T-helper 17 cell (primary cell): Measurements from ENCODE around the gene PYDC1. TPM values are rescaled to one million over a fixed set of nuclear protein-coding genes. Genes with fewer than 3 reads are reported as not detected.

ENCODE experiments used
- ATAC-seq: fragments of 150-1000 bp; cut with Tn5 transposase; 2 replicates; pipeline ENCODE4 v1.10.0; 2021; ENCODE audit warnings: mild to moderate bottlenecking, moderate library complexity
- DNase-seq, 3 donors: peaks; one replicate each; pipeline versions ENCODE4 v3.0.0 to v3.0.0-alpha.2; 2020 to 2021
- H3K9me3 ChIP-seq: one replicate; pipeline ENCODE4 v1.7.0; 2013; ENCODE audit warnings: low read length, mild to moderate bottlenecking; ENCODE audit not compliant: control insufficient read depth, poor library complexity, severe bottlenecking
- H3K27ac Mint-ChIP-seq: one replicate; pipeline ENCODE4 v1.8.0; 2022; ENCODE audit warnings: mild to moderate bottlenecking, moderate library complexity, mixed read lengths
- H3K27me3 Mint-ChIP-seq: one replicate; pipeline ENCODE4 v1.8.0; 2022; ENCODE audit warnings: mixed read lengths
- H3K36me3 Mint-ChIP-seq: one replicate; pipeline ENCODE4 v1.8.0; 2022; ENCODE audit warnings: low read depth, mixed read lengths
- H3K4me1 Mint-ChIP-seq: one replicate; pipeline ENCODE4 v1.8.0; 2022; ENCODE audit warnings: mild to moderate bottlenecking, mixed read lengths
- H3K4me3 Mint-ChIP-seq: one replicate; pipeline ENCODE4 v1.8.0; 2022; ENCODE audit warnings: mild to moderate bottlenecking, moderate library complexity, mixed read lengths
- total RNA-seq, 4 donors: library from RNA in 2 of 4; stranded (reverse) in 2 of 4; gene quantifications; one replicate each; pipeline ENCODE4 v1.2.3 and lab custom pipeline; 2022 to 2026

PYDC1 gene
- total RNA-seq, 2 donors from 2014 or later: not detected

DNA sequence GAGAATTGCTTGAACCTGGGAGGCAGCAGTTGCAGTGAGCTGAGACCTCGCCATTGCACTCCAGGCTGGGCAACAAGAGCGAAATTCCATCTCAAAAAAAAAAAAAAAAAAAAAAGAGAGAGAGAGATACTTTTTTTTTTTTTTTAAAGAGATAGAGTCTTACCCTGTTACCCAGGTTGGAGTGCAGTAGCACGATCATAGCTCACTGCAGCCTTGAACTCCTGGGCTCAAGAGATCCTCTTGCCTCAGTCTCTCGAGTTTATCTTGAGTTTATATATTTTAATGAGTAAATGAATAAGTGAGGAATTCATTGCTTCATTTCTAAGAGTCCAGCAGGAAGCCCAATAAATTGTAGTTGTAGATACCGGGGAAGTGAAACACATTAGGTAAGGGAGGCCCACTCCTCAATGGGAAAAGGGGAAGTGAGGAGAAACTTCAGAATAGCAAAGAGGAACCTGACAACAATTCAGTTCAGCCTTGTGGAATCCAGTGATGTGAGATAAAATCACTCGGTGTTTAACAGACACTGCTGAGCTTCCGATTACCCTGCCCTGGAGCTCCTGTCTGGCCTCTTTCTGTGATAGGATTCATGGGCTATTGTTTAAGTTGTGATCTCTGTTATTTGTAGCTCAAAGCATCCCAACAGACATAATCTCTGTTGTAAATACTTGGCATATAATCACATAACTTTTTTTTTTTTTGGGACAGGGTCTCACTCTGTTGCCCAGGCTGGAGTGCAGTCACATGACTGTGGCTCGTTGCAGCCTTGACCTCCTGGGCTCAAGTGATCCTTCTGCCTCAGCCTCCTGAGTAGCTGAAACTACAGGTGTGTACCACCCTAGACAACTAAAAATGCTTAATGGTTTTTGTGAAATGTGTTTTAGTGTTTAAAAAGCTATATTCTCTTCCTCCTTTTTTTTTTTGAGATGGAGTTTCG is 27.1 kb upstream of the PYDC1 start:
- DNase-seq (no peak), ATAC-seq (peak; percentile 57)
- H3K27ac Mint-ChIP-seq: no peak overlapping the region

DNA sequence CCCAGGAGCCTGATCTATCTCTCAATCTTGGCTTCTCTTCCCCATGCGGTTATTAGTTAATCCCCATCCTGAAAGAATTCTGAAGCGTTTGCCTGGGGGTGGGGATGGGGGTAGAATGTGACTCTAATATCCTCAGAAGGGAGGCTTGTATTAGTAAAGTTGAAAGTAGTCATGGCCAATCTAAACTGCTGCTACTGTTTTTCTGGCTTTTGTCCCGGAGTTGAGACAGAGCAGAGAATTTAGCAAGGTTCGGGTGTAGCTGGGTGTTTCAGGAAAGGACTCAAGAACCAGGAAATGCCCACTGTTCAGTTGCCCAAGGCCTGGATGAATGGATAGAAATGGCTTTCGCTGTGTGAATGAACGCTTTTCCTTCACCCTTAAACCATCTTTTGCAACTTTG is 25.3 kb upstream of the PYDC1 start:
- no peaks in the 10 kb centered on the region for H3K4me1 Mint-ChIP-seq
- DNase-seq (no peak), ATAC-seq (no peak)
- H3K9me3 ChIP-seq: no peaks in the 10 kb centered on the region
- no peak overlapping the region for H3K27ac Mint-ChIP-seq
- no peaks in the 10 kb centered on the region for H3K36me3 Mint-ChIP-seq
- no peaks in the 10 kb centered on the region for H3K27me3 Mint-ChIP-seq
- no peak overlapping the region for H3K4me3 Mint-ChIP-seq

More for the DNA sequence above, 27.1 kb upstream of the PYDC1 start:
- H3K4me3 Mint-ChIP-seq: no peak overlapping the region
- no peaks in the 10 kb centered on the region for H3K36me3 Mint-ChIP-seq
- H3K4me1 Mint-ChIP-seq: no peaks in the 10 kb centered on the region
- no peaks in the 10 kb centered on the region for H3K9me3 ChIP-seq
- peaks cover 5% of the 10 kb centered on the region for H3K27me3 Mint-ChIP-seq

DNA sequence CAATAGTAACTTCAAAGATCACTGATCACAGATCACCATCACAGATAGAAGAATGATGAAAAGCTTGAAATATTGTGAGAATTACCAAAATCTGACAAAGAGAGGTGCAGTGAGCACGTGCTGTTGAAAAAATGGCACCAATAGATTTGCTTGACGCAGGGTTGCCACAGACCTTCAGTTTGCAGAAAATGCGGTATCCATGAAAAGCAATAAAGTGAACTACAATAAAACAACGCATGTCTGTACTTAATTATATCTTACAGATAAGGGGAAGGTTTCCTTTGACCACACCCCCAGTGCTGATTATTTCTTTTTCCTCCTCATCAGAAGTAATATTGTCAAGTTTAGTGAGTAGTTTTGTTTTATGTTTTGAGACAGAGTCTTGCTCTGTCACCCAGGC is 21.1 kb upstream of the PYDC1 start:
- Mint-ChIP-seq H3K4me3 (no peak overlapping the region), H3K4me1 (peaks cover 4% of the 10 kb centered on the region), H3K27me3 (no peaks in the 10 kb centered on the region), H3K36me3 (no peaks in the 10 kb centered on the region), H3K27ac (no peak overlapping the region)
- DNase-seq: no peak
- no peak for ATAC-seq
- no peaks in the 10 kb centered on the region for H3K9me3 ChIP-seq

DNA sequence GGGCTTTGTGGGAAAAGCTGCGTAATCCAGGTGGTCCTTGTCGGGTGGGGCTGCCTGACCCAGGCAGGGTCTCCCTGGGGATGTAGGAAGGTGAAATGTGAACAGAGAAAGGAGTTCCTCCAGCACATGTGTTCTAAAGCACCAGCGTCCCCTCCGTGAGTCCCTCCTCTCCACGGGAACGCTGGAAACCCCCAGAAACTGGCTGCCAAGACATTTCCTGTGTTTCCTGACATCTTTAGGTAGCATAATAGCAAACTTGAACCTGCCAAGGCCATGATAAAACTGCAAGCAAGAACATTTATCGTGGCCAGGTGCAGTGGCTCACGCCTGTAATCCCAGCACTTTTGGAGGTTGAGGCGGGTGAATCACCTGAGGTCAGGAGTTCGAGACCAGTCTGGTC is 12.6 kb upstream of the PYDC1 start:
- Mint-ChIP-seq H3K4me1 (no peaks in the 10 kb centered on the region), H3K27ac (no peak overlapping the region), H3K4me3 (no peak overlapping the region), H3K36me3 (no peaks in the 10 kb centered on the region), H3K27me3 (no peaks in the 10 kb centered on the region)
- DNase-seq (no peak), ATAC-seq (no peak)
- H3K9me3 ChIP-seq: no peaks in the 10 kb centered on the region

DNA sequence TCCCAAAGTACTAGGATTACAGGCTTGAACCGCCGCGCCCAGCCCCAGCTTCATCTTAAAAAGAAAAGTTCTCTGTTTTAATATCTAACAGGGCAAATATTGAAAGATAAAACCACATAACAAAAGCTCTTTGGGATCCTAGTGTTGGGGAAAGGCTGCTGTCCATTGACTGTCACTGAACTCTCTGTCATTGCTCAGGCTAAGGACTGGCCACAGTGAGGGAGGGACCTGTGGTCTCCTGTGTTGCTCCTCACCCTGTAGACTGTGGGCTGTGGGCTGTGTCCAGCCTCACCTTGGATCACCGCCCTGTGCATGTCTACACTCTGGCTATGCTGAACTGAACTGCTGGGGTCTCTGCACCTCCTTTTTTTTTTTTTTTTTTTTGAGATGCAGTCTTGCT is 11.3 kb upstream of the PYDC1 start:
- H3K9me3 ChIP-seq: no peaks in the 10 kb centered on the region
- Mint-ChIP-seq H3K36me3 (no peaks in the 10 kb centered on the region), H3K27me3 (no peaks in the 10 kb centered on the region), H3K4me1 (no peaks in the 10 kb centered on the region), H3K27ac (no peak overlapping the region), H3K4me3 (no peak overlapping the region)
- DNase-seq (no peak), ATAC-seq (no peak)

DNA sequence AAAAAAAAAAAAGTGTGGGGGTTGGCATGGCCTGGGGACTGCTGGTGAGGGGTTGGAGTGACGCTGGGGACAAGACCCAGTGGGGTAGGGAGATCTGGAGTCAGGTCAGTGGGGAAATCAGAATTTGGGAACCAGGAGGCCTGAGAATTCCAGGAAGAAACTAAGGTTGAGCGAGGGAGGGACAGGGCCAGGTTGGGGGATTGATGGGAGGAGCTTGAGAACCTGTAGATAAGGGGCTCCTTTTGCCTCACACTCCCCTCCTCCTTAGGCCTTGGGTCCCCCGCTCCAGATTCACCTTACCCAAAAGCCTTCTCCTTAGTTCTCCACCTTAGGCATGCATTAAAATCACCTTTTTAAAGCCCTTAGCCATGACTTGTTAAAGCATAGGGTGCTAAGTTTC is 8.3 kb upstream of the PYDC1 start:
- no peaks in the 10 kb centered on the region for H3K9me3 ChIP-seq
- peak overlapping the region; percentile 19 for H3K27ac Mint-ChIP-seq
- ATAC-seq (no peak), DNase-seq (no peak)
- peaks cover 10% of the 10 kb centered on the region for H3K27me3 Mint-ChIP-seq
- no peaks in the 10 kb centered on the region for H3K4me1 Mint-ChIP-seq
- no peak overlapping the region for H3K4me3 Mint-ChIP-seq
- peaks cover 9% of the 10 kb centered on the region for H3K36me3 Mint-ChIP-seq

DNA sequence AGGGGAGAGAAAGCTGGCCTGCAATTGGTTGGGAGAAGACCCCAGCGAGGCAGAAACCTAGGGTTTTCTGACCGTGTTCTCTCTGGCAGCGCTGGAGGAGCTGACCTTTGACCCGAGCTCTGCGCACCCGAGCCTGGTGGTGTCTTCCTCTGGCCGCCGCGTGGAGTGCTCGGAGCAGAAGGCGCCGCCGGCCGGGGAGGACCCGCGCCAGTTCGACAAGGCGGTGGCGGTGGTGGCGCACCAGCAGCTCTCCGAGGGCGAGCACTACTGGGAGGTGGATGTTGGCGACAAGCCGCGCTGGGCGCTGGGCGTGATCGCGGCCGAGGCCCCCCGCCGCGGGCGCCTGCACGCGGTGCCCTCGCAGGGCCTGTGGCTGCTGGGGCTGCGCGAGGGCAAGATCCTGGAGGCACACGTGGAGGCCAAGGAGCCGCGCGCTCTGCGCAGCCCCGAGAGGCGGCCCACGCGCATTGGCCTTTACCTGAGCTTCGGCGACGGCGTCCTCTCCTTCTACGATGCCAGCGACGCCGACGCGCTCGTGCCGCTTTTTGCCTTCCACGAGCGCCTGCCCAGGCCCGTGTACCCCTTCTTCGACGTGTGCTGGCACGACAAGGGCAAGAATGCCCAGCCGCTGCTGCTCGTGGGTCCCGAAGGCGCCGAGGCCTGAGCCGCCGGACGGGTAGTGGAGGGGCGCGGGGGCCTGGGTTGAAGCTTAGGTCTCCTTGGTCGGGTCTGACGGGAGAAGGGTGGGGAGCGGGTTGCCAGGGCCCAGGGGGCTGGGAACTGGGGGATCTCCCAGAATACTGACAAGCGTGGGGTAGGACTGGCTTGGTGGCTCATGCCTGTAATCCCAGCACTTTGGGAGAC is 7.4 kb upstream of the PYDC1 start:
- Mint-ChIP-seq H3K36me3 (peaks cover 9% of the 10 kb centered on the region), H3K4me1 (no peaks in the 10 kb centered on the region), H3K27me3 (peaks cover 11% of the 10 kb centered on the region), H3K4me3 (no peak overlapping the region), H3K27ac (no peak overlapping the region)
- ATAC-seq (no peak), DNase-seq (no peak)
- no peaks in the 10 kb centered on the region for H3K9me3 ChIP-seq

DNA sequence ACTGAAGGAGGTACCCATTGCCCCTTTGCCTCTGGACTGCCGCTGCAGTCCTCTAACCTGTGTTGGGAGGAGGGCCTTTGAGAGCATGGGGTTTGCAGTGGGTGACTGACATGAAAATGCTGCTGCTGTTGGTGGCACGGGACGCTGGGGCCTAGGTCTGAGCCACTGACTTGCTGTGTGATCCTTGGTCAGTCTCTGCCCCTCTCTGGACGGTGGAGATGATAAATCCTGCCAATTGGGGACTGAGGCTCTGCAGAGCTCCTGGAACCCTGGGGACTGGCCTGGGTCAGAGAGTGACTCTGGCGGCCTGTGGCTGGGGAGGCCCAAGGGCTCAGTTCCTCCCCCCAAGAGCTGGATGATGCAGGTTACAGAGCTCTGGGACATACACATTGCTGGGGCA is 6.1 kb upstream of the PYDC1 start:
- ATAC-seq: no peak
- DNase-seq: no peak
- H3K27ac Mint-ChIP-seq: no peak overlapping the region
- no peaks in the 10 kb centered on the region for H3K4me1 Mint-ChIP-seq
- H3K9me3 ChIP-seq: no peaks in the 10 kb centered on the region
- peaks cover 9% of the 10 kb centered on the region for H3K36me3 Mint-ChIP-seq
- peaks cover 24% of the 10 kb centered on the region for H3K27me3 Mint-ChIP-seq
- H3K4me3 Mint-ChIP-seq: no peak overlapping the region

DNA sequence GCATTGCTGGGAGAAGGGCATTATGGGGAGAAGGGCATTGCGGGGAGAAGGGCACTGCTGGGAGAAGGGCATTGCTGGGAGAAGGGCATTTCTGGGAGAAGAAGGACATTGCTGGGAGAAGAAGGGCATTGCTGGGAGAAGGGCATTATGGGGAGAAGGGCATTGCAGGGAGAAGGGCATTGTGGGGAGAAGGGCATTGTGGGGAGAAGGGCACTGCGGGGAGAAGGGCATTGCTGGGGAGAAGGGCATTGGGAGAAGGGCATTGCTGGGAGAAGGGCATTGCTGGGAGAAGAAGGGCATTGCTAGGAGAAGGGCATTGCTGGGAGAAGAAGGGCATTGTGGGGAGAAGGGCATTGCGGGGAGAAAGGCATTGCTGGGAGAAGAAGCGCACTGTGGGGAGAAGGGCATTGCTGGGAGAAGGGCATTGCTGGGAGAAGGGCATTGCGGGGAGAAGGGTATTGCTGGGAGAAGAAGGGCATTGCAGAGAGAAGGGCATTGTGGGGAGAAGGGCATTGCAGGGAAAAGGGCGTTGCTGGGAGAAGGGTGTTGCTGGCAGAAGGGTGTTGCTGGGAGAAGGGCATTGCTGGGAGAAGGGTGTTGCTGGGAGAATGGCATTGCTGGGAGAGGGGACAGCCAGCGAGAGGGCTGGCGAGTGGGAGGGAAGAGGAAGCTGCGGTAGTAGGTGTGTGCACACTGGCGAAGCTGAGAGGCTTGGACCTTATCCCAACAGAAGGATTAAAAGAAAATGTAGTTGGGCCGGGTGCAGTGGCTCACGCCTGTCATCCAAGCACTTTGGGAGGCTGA is 4.6 kb upstream of the PYDC1 start:
- H3K27ac Mint-ChIP-seq: no peak overlapping the region
- H3K4me1 Mint-ChIP-seq: peaks cover 4% of the 10 kb centered on the region
- peaks cover 9% of the 10 kb centered on the region for H3K36me3 Mint-ChIP-seq

DNA sequence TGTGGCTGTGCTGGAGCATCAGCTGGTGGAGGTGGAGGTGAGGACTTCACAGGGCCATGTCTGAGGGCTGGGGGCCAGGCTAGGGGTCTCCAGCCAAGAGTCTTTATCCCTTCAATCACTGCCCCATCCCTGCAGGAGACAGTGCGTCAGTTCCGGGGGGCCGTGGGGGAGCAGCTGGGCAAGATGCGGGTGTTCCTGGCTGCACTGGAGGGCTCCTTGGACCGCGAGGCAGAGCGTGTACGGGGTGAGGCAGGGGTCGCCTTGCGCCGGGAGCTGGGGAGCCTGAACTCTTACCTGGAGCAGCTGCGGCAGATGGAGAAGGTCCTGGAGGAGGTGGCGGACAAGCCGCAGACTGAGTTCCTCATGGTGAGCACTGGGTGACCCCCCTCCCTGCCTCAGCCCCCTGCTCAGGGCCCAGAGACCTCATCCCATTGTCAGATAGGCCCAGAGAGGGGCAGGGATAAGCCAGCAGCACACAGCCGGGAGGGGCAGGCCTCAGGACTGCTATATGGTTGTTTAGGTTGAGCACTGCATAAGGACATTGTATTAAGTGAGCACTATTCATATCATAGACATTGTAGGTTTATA is 2.3 kb upstream of the PYDC1 start:
- H3K9me3 ChIP-seq: no peaks in the 10 kb centered on the region
- no peak for ATAC-seq
- H3K4me1 Mint-ChIP-seq: peaks cover 15% of the 10 kb centered on the region
- peaks cover 9% of the 10 kb centered on the region for H3K36me3 Mint-ChIP-seq
- H3K4me3 Mint-ChIP-seq: no peak overlapping the region
- peaks cover 45% of the 10 kb centered on the region for H3K27me3 Mint-ChIP-seq
- H3K27ac Mint-ChIP-seq: no peak overlapping the region
- DNase-seq: no peak

More for the DNA sequence above, 4.6 kb upstream of the PYDC1 start:
- no peaks in the 10 kb centered on the region for H3K9me3 ChIP-seq
- Mint-ChIP-seq H3K4me3 (no peak overlapping the region), H3K27me3 (peaks cover 35% of the 10 kb centered on the region)
- ATAC-seq: no peak
- DNase-seq: no peak

DNA sequence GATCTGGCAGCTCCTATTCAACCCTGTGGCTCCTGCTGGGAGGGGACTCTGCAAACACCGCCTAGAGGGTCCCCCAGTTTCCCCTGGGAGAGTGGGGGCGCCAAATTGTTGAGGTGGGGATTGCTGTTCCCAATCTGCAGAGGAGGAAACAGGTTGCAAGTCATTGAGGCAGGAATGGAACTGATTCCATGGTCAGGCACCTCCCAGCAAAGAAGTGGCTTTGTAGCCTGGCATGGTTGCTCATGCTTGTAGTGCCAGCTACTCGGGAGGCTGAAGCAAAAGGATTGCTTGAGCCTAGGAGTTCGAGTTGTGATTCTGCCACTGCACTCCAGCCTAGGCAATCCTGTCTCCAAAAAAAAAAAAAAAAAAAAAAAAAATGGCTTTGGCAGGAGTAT is 198 bp upstream of the PYDC1 start:
- Mint-ChIP-seq H3K36me3 (peaks cover 9% of the 10 kb centered on the region), H3K4me1 (peaks cover 18% of the 10 kb centered on the region), H3K27ac (no peak overlapping the region), H3K4me3 (peak overlapping the region; percentile 82), H3K27me3 (peaks cover 54% of the 10 kb centered on the region)
- DNase-seq: no peak
- H3K9me3 ChIP-seq: no peaks in the 10 kb centered on the region
- no peak for ATAC-seq

DNA sequence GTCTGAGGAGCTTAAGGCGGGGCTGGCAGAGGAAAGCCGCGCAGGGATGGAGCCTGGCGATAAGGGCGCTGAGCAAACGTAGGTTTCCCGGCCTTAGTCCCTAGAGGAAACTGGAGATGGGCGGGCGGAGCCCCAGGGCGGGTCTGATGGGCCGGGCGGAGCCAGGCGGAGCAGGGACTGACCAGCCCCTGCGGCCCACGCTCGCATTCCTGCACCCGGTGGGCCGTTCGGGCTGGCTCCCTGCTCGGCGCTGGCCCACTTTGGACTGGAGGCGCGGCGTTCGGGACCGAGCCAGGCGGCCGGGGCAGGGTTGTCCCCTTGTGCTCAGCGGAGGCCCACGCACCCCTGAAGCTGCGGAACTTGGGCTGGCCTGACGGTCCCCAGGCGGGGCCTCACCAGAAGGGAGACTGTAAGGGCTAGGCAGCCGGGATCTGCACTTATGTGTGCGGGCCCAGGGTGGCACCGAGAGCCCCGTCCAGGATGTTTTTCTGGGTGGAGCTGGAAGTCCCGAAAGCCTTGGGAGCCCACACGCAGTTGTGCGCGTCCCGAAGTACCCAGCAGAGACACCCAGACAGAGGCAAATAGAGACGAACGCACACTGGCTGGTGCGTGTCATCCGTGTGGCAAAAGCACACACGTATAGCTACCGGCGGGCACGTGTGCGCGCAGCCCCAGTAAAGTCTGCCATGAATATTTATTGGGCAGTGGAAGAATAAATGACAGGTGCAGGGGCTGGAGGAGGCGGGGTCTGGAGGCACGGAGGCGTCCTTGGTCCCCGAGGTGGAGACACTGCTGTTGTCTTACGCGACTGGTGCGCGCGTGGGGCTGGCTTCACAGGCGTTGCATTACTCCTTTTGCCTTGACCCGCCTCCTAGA is 1.4 kb downstream of the PYDC1 start:
- H3K9me3 ChIP-seq: no peaks in the 10 kb centered on the region
- peak; percentile 65 for ATAC-seq
- peaks cover 24% of the 10 kb centered on the region for H3K4me1 Mint-ChIP-seq
- peak overlapping the region; percentile 2 for H3K27ac Mint-ChIP-seq
- no peak for DNase-seq
- peaks cover 44% of the 10 kb centered on the region for H3K27me3 Mint-ChIP-seq
- H3K4me3 Mint-ChIP-seq: peak overlapping the region; percentile 87
- no peaks in the 10 kb centered on the region for H3K36me3 Mint-ChIP-seq
